PC-9 (cell line): ENCODE measurements around the gene ERMN. TPM values are rescaled to one million over a fixed set of nuclear protein-coding genes. Genes with fewer than 3 reads are reported as not detected.

Experiments used
- BruUV-seq: library from RNA; stranded (reverse); fragments of 400-500 nt; replicated peaks from 2 replicates; lab custom pipeline; 2021; lab: Mats Ljungman, UMichigan
- CTCF ChIA-PET: fragments of 300-600 bp; sonication (Branson Sonifier 250); formaldehyde crosslinking; loops from one replicate; lab custom pipeline; 2022; ENCODE audit warnings: antibody characterized with exemption; lab: Charles Lee
- POLR2A ChIA-PET: fragments of 300-600 bp; sonication (Branson Sonifier 250); formaldehyde crosslinking; loops from one replicate; lab custom pipeline; 2022; ENCODE audit warnings: antibody characterized with exemption; ENCODE audit not compliant: unreplicated experiment; lab: Charles Lee
- DNase-seq, 2 experiments: peaks; one replicate each; pipeline versions ENCODE4 v3.0.0 to v3.0.0-alpha.2; 2015 to 2022; ENCODE audit warnings: mixed read lengths in 1 of 2
- H2AFZ ChIP-seq: fragments of 200-600 bp; sonication (generic); 2 replicates; pipeline ENCODE4 v1.8.1; 2017; ENCODE audit warnings: antibody characterized with exemption
- H3F3A ChIP-seq: fragments of 200-600 bp; sonication (generic); 2 replicates; pipeline ENCODE4 v1.8.1; 2017; ENCODE audit warnings: antibody characterized with exemption, mild to moderate bottlenecking, low read depth; ENCODE audit not compliant: insufficient read depth
- H3K27ac ChIP-seq: fragments of 200-600 bp; sonication (generic); 2 replicates; pipeline ENCODE4 v1.6.1; 2016; ENCODE audit warnings: mixed run types
- H3K27me3 ChIP-seq: fragments of 200-600 bp; sonication (generic); 2 replicates; pipeline ENCODE4 v1.6.1; 2016; ENCODE audit warnings: low read depth, mixed run types; ENCODE audit not compliant: insufficient read depth
- H3K36me3 ChIP-seq: fragments of 200-600 bp; sonication (generic); 2 replicates; pipeline ENCODE4 v1.6.1; 2016; ENCODE audit warnings: low read depth, mixed run types
- H3K4me1 ChIP-seq: fragments of 200-600 bp; sonication (generic); replicated peaks from 2 replicates; pipeline ENCODE4 v1.6.1; 2016; ENCODE audit warnings: mixed run types; ENCODE audit not compliant: insufficient read depth
- H3K4me2 ChIP-seq: fragments of 200-600 bp; sonication (generic); 2 replicates; pipeline ENCODE4 v1.6.1; 2017; ENCODE audit warnings: mixed run types
- H3K4me3 ChIP-seq: fragments of 200-600 bp; sonication (generic); 2 replicates; pipeline ENCODE4 v1.6.1; 2016; ENCODE audit warnings: mixed run types
- H3K79me2 ChIP-seq: fragments of 200-600 bp; sonication (generic); 2 replicates; pipeline ENCODE4 v1.6.1; 2017; ENCODE audit warnings: low read depth, mixed run types
- H3K9me2 ChIP-seq: fragments of 200-600 bp; sonication (generic); 2 replicates; pipeline ENCODE4 v1.8.1; 2017; ENCODE audit warnings: mild to moderate bottlenecking; ENCODE audit not compliant: insufficient read depth
- H3K9me3 ChIP-seq: fragments of 200-600 bp; sonication (generic); 2 replicates; pipeline ENCODE4 v1.8.1; 2016; ENCODE audit warnings: low read depth; ENCODE audit not compliant: insufficient read depth
- H4K20me1 ChIP-seq: fragments of 200-600 bp; sonication (generic); 2 replicates; pipeline ENCODE4 v1.8.1; 2017; ENCODE audit not compliant: insufficient read depth
- EZH2 ChIP-seq: fragments of 200-600 bp; sonication (generic); IDR thresholded peaks from 2 replicates; pipeline ENCODE4 v1.8.0; 2017; ENCODE audit warnings: antibody characterized with exemption, low read depth
- intact Hi-C: fragments of 100-400 bp; cut with micrococcal nuclease; formaldehyde crosslinking; loops from one replicate; pipeline ENCODE4 v1.10.0; 2022; ENCODE audit not compliant: unreplicated experiment
- total RNA-seq: library from RNA; stranded (reverse); gene quantifications from 2 replicates; pipeline ENCODE4 v1.2.3, GENCODE V29; 2021
- TF ChIP-seq, protein P1 (sequence below): fragments of 200-600 bp; sonication (generic); conservative IDR thresholded peaks from 2 replicates; pipeline ENCODE4 v1.6.1; 2017; ENCODE audit warnings: mixed run types, antibody characterized with exemption, mild to moderate bottlenecking, moderate library complexity

The ERMN gene
- total RNA-seq, 1 experiment from 2014 or later, result not detected

DNA sequence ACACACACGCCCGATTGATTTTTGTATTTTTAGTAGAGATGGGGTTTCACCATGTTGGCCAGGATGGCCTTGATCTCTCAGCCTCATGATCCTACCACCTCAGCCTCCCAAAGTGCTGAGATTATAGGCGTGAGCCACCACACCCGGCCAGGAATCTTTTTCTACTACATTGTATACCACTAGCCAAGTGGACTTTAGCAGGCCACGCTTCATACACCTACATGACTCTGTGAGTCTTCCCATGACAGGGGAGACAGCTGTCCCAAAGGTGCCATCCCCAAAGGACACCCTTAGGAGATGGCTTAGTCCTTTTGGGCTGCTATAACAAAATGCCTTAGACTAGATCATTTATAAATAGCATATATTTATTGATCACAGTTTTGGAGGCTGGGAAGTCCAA, 32.8 kb downstream of the ERMN start:
- H3K27me3 ChIP-seq, result no peaks in the 10 kb centered on the region
- ChIA-PET CTCF (no interaction called here), POLR2A (no interaction called here)
- H3K79me2 ChIP-seq, result no peaks in the 10 kb centered on the region
- intact Hi-C loops, result no loop called here
- no TSS peak for BruUV-seq
- no peak for DNase-seq
- H2AFZ ChIP-seq, result no peak overlapping the region
- H3K9me2 ChIP-seq, result no peaks in the 10 kb centered on the region
- TF ChIP-seq EZH2, result no peak
- no peaks in the 10 kb centered on the region for H3K36me3 ChIP-seq
- no peak overlapping the region for H3K4me3 ChIP-seq
- H3K4me1 ChIP-seq, result no peaks in the 10 kb centered on the region
- no peaks in the 10 kb centered on the region for H4K20me1 ChIP-seq
- no peaks in the 10 kb centered on the region for H3F3A ChIP-seq
- H3K9me3 ChIP-seq, result no peaks in the 10 kb centered on the region
- H3K4me2 ChIP-seq, result no peak overlapping the region
- no peak overlapping the region for H3K27ac ChIP-seq

DNA sequence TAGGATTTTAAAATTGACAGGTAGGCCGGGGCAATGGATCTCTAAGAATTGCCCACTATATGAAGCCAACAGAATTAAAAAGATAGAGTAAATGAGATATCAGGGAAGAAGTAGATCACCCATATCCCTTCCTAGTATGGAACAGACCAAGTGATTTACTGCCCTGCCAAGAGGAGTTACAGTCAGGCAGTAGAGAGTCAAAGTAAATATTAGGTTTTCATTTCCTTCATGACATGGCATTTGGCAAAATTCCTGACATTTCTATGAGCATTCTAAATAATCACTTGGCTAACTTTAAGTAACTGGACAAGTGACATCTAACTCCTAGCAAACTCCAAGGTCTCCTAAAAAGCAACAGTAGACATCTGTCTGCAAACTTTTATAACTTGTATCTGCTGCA, 34.6 kb downstream of the ERMN start:
- Histone ChIP-seq H3K27ac (no peak overlapping the region), H3K27me3 (no peaks in the 10 kb centered on the region), H3K9me3 (no peaks in the 10 kb centered on the region), H3K4me1 (no peaks in the 10 kb centered on the region), H3K4me3 (no peak overlapping the region), H3K36me3 (no peaks in the 10 kb centered on the region), H2AFZ (no peak overlapping the region), H3K4me2 (no peak overlapping the region), H3F3A (no peaks in the 10 kb centered on the region), H4K20me1 (no peaks in the 10 kb centered on the region), H3K79me2 (no peaks in the 10 kb centered on the region), H3K9me2 (no peaks in the 10 kb centered on the region)
- BruUV-seq, result no TSS peak
- POLR2A ChIA-PET, result no interaction called here
- intact Hi-C loops, result no loop called here
- DNase-seq, result no peak
- TF ChIP-seq, protein P1, sequence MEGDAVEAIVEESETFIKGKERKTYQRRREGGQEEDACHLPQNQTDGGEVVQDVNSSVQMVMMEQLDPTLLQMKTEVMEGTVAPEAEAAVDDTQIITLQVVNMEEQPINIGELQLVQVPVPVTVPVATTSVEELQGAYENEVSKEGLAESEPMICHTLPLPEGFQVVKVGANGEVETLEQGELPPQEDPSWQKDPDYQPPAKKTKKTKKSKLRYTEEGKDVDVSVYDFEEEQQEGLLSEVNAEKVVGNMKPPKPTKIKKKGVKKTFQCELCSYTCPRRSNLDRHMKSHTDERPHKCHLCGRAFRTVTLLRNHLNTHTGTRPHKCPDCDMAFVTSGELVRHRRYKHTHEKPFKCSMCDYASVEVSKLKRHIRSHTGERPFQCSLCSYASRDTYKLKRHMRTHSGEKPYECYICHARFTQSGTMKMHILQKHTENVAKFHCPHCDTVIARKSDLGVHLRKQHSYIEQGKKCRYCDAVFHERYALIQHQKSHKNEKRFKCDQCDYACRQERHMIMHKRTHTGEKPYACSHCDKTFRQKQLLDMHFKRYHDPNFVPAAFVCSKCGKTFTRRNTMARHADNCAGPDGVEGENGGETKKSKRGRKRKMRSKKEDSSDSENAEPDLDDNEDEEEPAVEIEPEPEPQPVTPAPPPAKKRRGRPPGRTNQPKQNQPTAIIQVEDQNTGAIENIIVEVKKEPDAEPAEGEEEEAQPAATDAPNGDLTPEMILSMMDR, result no peak
- no peak for TF ChIP-seq EZH2
- CTCF ChIA-PET, result no interaction called here

DNA sequence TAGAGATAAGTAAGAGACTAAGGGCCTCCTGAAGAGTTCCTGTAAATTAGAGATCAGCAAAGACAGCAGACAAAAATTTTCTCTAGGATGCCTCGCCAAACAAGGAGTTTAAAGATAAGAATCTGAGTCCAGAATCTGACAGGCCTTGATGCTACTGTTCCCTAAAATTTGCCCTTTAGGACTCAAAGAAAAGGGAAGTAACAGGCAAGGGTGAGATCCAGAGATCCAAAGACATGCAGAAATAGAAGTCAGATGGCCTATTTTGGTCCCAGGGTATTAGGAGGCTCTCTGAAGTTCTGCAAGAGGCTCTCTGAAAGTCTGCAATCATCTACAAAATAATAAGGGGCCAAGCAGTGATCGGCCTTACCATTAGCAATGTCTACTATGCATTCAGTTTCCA, 35.1 kb downstream of the ERMN start:
- intact Hi-C loops, result no loop called here
- no peak overlapping the region for H2AFZ ChIP-seq
- H3K4me1 ChIP-seq, result no peaks in the 10 kb centered on the region
- H3K4me2 ChIP-seq, result no peak overlapping the region
- no peaks in the 10 kb centered on the region for H3K9me2 ChIP-seq
- no peaks in the 10 kb centered on the region for H3K36me3 ChIP-seq
- no peaks in the 10 kb centered on the region for H3F3A ChIP-seq
- no peaks in the 10 kb centered on the region for H3K27me3 ChIP-seq
- no peak for DNase-seq
- no peaks in the 10 kb centered on the region for H3K79me2 ChIP-seq
- H3K4me3 ChIP-seq, result no peak overlapping the region
- BruUV-seq, result no TSS peak
- H3K9me3 ChIP-seq, result no peaks in the 10 kb centered on the region
- CTCF ChIA-PET, result no interaction called here
- no peaks in the 10 kb centered on the region for H4K20me1 ChIP-seq
- no peak for TF ChIP-seq EZH2
- TF ChIP-seq, protein P1, result no peak
- POLR2A ChIA-PET, result no interaction called here
- no peak overlapping the region for H3K27ac ChIP-seq

DNA sequence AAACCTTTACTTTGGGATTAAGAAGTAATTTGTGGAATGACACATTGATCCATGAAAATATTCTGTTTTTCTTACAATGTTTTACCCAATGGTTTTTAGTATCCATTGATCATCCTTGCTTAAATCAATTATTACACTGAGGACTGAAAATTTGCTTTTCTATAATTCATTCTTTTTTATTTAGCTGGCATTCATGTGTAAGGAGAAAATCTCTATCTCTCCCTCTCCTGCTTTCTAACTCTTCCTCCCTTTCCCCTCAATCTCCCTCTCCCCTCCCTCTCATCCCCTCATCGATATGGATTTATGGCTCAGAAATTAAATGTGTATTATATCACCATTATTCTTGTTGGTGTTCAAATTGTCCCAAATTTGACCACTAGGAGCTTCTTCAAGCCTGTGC, 38.5 kb downstream of the ERMN start:
- TF ChIP-seq, protein P1, result no peak
- TF ChIP-seq EZH2, result no peak
- H3K36me3 ChIP-seq, result no peaks in the 10 kb centered on the region

More for the DNA sequence above, 38.5 kb downstream of the ERMN start:
- H3K4me1 ChIP-seq, result no peaks in the 10 kb centered on the region
- no peaks in the 10 kb centered on the region for H3K9me2 ChIP-seq
- no peaks in the 10 kb centered on the region for H3K9me3 ChIP-seq
- no peak for DNase-seq
- ChIA-PET POLR2A (no interaction called here), CTCF (no interaction called here)
- intact Hi-C loops, result no loop called here
- no TSS peak for BruUV-seq
- no peak overlapping the region for H3K4me2 ChIP-seq
- no peak overlapping the region for H3K27ac ChIP-seq
- no peaks in the 10 kb centered on the region for H4K20me1 ChIP-seq
- no peak overlapping the region for H3K4me3 ChIP-seq
- H2AFZ ChIP-seq, result no peak overlapping the region
- no peaks in the 10 kb centered on the region for H3F3A ChIP-seq
- H3K27me3 ChIP-seq, result no peaks in the 10 kb centered on the region
- no peaks in the 10 kb centered on the region for H3K79me2 ChIP-seq
